T-helper 2 cell treated with Interferon-gamma antibody and Interleukin-4, amounts not matched to agents 5 μg/mL and 100 μg/mL, for 36 hours (primary cell): ENCODE results near the gene PRSS2.

Source experiments
- DNase-seq: peaks from one replicate; pipeline ENCODE4 v3.0.0; 2021; ENCODE audit warnings: low spot score
- H3K27ac Mint-ChIP-seq: one replicate; pipeline ENCODE4 v1.8.0; 2021; ENCODE audit warnings: mild to moderate bottlenecking, mixed read lengths
- H3K27me3 Mint-ChIP-seq: one replicate; pipeline ENCODE4 v1.8.0; 2021; ENCODE audit warnings: low read depth, mixed read lengths
- H3K36me3 Mint-ChIP-seq: one replicate; pipeline ENCODE4 v1.8.0; 2021; ENCODE audit warnings: low read depth, mixed read lengths
- H3K4me1 Mint-ChIP-seq: one replicate; pipeline ENCODE4 v1.8.0; 2021; ENCODE audit warnings: low read depth, mixed read lengths
- H3K4me3 Mint-ChIP-seq: one replicate; pipeline ENCODE4 v1.8.0; 2022; ENCODE audit warnings: mild to moderate bottlenecking, moderate library complexity, mixed read lengths
- H3K9me3 Mint-ChIP-seq: one replicate; pipeline ENCODE4 v1.8.0; 2021; ENCODE audit warnings: mixed read lengths

The PRSS2 gene

DNA sequence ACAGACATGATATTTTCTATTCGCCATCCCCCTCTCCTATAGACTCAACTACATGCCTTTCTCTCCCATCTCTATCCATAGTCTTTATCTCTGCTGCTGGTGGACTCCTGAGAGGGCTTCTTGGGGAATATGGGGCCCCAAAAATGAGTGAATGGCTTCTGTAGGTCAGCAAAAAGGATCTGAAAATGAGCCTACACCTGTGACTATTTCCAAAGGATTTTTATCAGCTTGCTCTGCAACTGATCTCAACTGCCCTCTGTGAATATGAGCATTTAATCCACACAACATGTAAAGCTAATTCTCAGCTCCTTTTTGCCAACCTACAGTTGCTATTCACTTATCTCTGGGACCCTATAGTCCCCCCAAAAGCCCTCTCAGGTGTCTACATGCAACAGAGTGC, 36.2 kb downstream of the PRSS2 start:
- Mint-ChIP-seq H3K4me3 (peak overlapping the region; percentile 78), H3K27ac (peak overlapping the region; percentile 99), H3K36me3 (peaks cover 39% of the 10 kb centered on the region), H3K9me3 (no peaks in the 10 kb centered on the region), H3K27me3 (no peaks in the 10 kb centered on the region), H3K4me1 (peaks cover 87% of the 10 kb centered on the region)
- DNase-seq: no peak

GRCh38 chr7:142807855-142808460, 37.2 kb downstream of the PRSS2 start:
- peak overlapping the region; percentile 78 for H3K4me3 Mint-ChIP-seq
- H3K27me3 Mint-ChIP-seq: no peaks in the 10 kb centered on the region
- DNase-seq: peak; percentile 71
- H3K36me3 Mint-ChIP-seq: peaks cover 29% of the 10 kb centered on the region
- no peaks in the 10 kb centered on the region for H3K9me3 Mint-ChIP-seq
- H3K27ac Mint-ChIP-seq: peak overlapping the region; percentile 99
- H3K4me1 Mint-ChIP-seq: peaks cover 88% of the 10 kb centered on the region

DNA sequence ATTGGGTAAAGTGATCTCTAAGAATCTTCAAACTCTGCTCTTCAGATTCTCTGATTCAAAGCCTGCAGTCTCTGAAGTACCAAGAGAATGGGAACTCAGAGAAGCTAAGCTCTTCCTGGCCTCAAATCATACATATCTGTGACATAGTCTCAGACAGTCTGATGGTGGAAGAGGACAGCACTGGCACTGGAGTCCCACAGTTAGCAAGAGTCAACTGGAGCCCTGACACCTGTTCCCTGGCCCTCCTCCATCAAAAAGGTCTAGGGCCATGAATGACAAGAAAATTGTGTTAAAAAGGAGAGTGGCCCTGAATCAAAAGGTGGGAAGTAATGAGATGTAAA, 37.7 kb downstream of the PRSS2 start:
- peaks cover 88% of the 10 kb centered on the region for H3K4me1 Mint-ChIP-seq
- DNase-seq: no peak
- H3K36me3 Mint-ChIP-seq: peaks cover 25% of the 10 kb centered on the region
- no peaks in the 10 kb centered on the region for H3K27me3 Mint-ChIP-seq
- H3K9me3 Mint-ChIP-seq: no peaks in the 10 kb centered on the region
- peak overlapping the region; percentile 78 for H3K4me3 Mint-ChIP-seq
- H3K27ac Mint-ChIP-seq: peak overlapping the region; percentile 99

DNA sequence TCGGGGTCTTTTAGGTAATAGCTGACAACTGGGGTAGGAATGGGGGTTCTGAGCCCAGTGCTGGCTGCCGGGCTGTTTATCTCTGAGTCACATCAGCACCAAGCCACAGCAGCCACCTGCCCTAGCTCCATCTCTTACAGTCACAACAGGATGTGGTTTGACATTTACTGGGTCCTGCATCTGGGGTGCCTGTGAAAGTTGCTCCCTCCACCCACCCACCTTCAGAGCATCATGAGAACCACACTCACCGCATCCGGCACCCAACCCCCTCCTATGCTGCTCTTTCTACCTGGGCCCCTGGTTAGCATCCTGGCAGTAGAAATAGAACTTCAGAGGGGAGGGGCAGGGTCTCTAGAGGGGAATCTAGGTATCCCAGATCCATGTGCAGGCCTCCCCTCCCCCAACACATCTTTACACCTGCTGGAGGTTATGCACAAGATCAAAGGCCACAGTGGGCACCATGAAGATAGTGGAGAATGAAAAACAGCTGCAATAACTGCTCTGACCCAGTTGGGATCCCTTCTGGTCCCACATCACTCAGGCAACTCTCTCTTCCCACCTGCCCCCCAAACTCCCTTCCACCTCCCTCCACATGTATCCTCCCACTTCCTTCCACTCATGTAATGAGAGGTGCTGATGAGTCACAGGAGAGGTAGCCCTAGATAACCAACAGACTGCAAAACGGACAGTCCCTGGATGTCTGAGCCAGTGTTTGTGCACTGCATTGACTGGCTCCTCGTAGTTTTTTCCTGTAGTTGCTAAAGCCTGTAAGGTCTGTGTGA, 38.2 kb downstream of the PRSS2 start:
- H3K4me1 Mint-ChIP-seq: peaks cover 88% of the 10 kb centered on the region
- peak overlapping the region; percentile 99 for H3K27ac Mint-ChIP-seq
- H3K36me3 Mint-ChIP-seq: peaks cover 19% of the 10 kb centered on the region
- peak; percentile 94 for DNase-seq
- no peaks in the 10 kb centered on the region for H3K27me3 Mint-ChIP-seq
- H3K4me3 Mint-ChIP-seq: peak overlapping the region; percentile 78
- no peaks in the 10 kb centered on the region for H3K9me3 Mint-ChIP-seq

GRCh38 chr7:142809671-142810070, 38.9 kb downstream of the PRSS2 start:
- peak overlapping the region; percentile 99 for H3K27ac Mint-ChIP-seq
- H3K27me3 Mint-ChIP-seq: peaks cover 5% of the 10 kb centered on the region
- no peaks in the 10 kb centered on the region for H3K9me3 Mint-ChIP-seq
- H3K4me1 Mint-ChIP-seq: peaks cover 84% of the 10 kb centered on the region
- peaks cover 12% of the 10 kb centered on the region for H3K36me3 Mint-ChIP-seq
- no peak for DNase-seq
- peak overlapping the region; percentile 78 for H3K4me3 Mint-ChIP-seq

DNA sequence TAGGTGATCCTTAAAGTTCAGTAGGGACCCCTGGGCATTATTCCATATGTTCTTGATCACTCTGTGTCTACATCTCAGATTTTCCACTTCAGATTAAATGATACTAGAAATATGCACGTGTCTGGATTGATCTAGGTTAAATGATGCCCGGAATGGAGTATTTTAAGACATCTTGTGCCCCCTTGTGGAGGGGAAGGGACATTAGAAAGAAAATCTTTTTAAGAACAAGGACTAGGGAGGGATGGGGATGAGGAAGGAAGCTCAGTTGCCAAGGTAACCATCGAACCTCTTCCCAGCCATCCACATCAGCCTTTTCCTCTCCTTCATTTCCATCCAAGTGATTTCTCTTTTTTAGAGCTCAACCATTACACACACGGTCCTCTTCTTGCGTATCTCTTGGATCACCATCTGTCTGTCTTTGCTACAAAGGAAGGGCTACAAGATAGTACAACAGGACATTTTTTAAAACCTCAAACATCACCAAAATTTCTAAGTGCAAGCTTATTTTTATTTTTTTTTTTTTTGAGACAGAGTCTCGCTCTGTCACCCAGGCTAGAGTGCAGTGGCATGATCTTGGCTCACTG, 40.5 kb downstream of the PRSS2 start:
- no peak for DNase-seq
- Mint-ChIP-seq H3K36me3 (peaks cover 3% of the 10 kb centered on the region), H3K4me3 (peak overlapping the region; percentile 74), H3K9me3 (no peaks in the 10 kb centered on the region), H3K27me3 (peaks cover 8% of the 10 kb centered on the region), H3K4me1 (peaks cover 68% of the 10 kb centered on the region), H3K27ac (peak overlapping the region; percentile 90)

GRCh38 chr7:142812437-142813215, 41.9 kb downstream of the PRSS2 start:
- Mint-ChIP-seq H3K36me3 (no peaks in the 10 kb centered on the region), H3K4me1 (peaks cover 55% of the 10 kb centered on the region), H3K27ac (peak overlapping the region; percentile 64), H3K9me3 (no peaks in the 10 kb centered on the region), H3K4me3 (peak overlapping the region; percentile 40), H3K27me3 (peaks cover 15% of the 10 kb centered on the region)
- DNase-seq: no peak

- DNase-seq: no peak
- H3K27ac Mint-ChIP-seq: peak overlapping the region; percentile 64
- no peak overlapping the region for H3K4me3 Mint-ChIP-seq
- peaks cover 49% of the 10 kb centered on the region for H3K4me1 Mint-ChIP-seq
- no peaks in the 10 kb centered on the region for H3K36me3 Mint-ChIP-seq
- H3K27me3 Mint-ChIP-seq: peaks cover 18% of the 10 kb centered on the region
- H3K9me3 Mint-ChIP-seq: no peaks in the 10 kb centered on the region
Observed at GRCh38 chr7:142813226-142813625, 42.5 kb downstream of the PRSS2 start.

DNA sequence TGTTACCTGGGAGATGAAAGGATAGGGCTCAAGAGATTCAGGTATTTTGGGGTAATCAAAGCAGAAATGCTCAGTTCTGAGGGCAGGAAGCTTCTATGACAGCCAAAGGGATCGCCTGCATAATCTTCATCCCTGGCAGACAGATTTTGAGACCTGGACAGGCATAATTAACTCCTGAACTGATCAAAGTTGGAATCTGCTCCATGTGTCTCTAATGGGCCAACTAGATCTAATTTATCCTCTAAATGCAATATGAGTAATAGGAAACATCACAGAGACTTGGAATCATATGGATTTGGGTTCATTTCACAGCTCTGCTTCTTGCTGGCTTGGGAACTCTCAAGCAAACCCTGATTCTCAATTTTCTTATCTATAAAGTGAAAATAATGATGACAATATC, 42.9 kb downstream of the PRSS2 start:
- no peak for DNase-seq
- Mint-ChIP-seq H3K4me3 (no peak overlapping the region), H3K36me3 (no peaks in the 10 kb centered on the region), H3K27ac (no peak overlapping the region), H3K9me3 (no peaks in the 10 kb centered on the region), H3K27me3 (peaks cover 18% of the 10 kb centered on the region), H3K4me1 (peaks cover 48% of the 10 kb centered on the region)

DNA sequence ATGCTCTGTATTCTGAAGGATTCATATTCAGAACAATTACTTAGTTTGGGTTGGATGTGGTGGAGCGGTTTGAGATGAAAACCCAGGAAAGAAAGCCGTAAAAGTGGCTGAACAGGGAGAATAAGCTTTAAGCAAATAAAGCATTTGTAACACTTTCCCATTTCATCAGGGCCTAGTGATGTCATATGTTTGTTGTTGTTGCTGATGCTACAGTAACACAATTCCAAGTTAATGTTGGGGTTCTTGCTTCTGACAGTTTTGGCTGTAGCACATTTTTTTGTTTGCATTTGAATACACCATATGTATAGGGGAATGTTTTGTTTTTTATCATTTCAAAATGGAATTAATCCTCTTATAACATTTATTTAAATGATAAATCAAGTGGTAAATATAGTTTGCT, 43.7 kb downstream of the PRSS2 start:
- Mint-ChIP-seq H3K4me1 (peaks cover 45% of the 10 kb centered on the region), H3K27ac (peak overlapping the region; percentile 0), H3K9me3 (no peaks in the 10 kb centered on the region), H3K4me3 (no peak overlapping the region), H3K27me3 (peaks cover 23% of the 10 kb centered on the region), H3K36me3 (no peaks in the 10 kb centered on the region)
- no peak for DNase-seq

DNA sequence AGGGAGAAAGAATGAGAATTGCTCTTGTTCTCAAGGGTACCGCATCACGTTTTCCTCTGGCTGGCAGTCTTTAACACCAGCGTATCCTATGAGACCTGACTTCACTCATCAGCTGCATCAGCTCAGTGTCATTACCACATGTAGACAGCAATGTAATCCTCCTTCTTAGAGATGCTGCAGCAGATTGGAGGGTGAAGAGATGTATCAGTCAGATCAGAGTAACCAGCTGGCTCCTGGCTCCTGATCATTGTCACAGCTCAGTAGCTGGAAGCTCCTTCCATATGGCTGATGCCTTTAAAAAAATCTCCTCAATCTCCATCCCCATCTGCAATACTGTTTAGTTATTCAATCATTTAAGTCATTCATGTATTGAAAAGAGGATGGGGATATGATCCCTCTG, 44.4 kb downstream of the PRSS2 start:
- H3K4me3 Mint-ChIP-seq: no peak overlapping the region
- H3K9me3 Mint-ChIP-seq: no peaks in the 10 kb centered on the region
- peaks cover 29% of the 10 kb centered on the region for H3K27me3 Mint-ChIP-seq
- no peak overlapping the region for H3K27ac Mint-ChIP-seq
- no peaks in the 10 kb centered on the region for H3K36me3 Mint-ChIP-seq
- peaks cover 40% of the 10 kb centered on the region for H3K4me1 Mint-ChIP-seq
- DNase-seq: no peak

DNA sequence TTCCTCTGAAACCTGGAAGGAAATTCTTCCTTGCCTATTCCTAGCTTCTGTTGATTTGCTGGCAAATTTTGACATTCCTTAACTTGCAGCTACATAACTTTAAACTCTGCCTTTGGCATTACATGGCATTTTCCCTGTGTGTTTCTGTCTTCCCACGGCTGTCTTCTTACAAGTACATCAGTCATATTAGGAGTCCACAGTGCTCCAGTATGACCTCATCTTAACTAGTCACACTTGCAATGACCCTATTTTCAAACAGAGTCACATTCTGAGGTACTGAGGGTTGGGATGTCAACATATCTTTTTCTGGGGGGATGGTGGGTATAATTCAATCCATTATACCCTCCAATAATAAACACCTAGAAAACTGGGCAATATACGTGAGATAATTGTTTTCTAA, 46.7 kb downstream of the PRSS2 start:
- Mint-ChIP-seq H3K4me3 (no peak overlapping the region), H3K4me1 (peaks cover 20% of the 10 kb centered on the region), H3K36me3 (no peaks in the 10 kb centered on the region), H3K27me3 (peaks cover 46% of the 10 kb centered on the region), H3K27ac (no peak overlapping the region), H3K9me3 (no peaks in the 10 kb centered on the region)
- DNase-seq: no peak

DNA sequence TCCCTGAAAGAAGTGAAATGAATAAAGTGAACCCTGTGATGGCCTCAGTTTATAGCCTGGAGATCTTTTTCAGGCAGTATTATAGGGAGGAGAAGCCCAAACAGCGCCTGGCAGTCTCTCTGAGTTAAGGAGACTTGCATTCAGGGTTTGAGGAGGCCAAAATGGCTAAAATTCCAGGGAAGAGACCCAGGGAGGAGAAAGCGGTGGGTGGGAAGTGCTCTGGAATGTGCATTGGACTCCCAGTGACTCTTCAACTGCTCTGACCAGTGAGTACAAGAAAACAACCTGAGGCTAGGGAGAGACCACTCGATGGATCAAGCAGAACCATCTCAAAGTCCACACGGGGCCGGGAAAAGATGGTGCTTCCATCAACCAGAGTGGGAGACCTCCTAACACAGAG, 48.8 kb downstream of the PRSS2 start:
- Mint-ChIP-seq H3K4me1 (peaks cover 6% of the 10 kb centered on the region), H3K36me3 (no peaks in the 10 kb centered on the region), H3K27me3 (peaks cover 49% of the 10 kb centered on the region), H3K27ac (no peak overlapping the region), H3K4me3 (no peak overlapping the region), H3K9me3 (no peaks in the 10 kb centered on the region)
- no peak for DNase-seq

DNA sequence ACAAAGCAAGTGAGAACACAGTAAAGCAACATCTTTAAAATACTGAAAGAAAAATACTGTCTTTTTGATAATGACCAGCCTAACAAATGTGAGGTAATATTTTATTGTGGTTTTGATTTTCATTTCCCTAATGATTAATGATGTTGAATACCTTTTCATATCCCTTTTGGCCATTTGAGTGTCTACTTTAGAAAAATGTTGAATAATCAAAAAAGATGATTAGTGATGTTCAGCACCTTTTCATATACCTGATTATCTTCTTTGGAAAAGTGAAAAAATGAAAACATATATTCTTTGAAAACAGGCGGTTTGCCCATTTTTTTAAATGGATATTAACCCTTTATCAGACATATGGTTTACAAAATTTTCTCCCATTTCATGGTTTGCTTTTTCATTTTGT, 51.9 kb downstream of the PRSS2 start:
- no peaks in the 10 kb centered on the region for H3K36me3 Mint-ChIP-seq
- no peak for DNase-seq
- peaks cover 6% of the 10 kb centered on the region for H3K4me1 Mint-ChIP-seq
- peaks cover 4% of the 10 kb centered on the region for H3K9me3 Mint-ChIP-seq
- no peak overlapping the region for H3K27ac Mint-ChIP-seq
- peaks cover 46% of the 10 kb centered on the region for H3K27me3 Mint-ChIP-seq
- no peak overlapping the region for H3K4me3 Mint-ChIP-seq
